HG02870 (cell line): ENCODE measurements around the gene LMAN2.
"Not testable (repeated sequence)": the region's sequence is repeated elsewhere in the genome, so short reads cannot be mapped to it uniquely, and the experiment has no call there.

ENCODE experiments used
- ATAC-seq: cut with Tn5 transposase; IDR thresholded peaks from one replicate; pipeline ENCODE4 v1.9.1; 2021; ENCODE audit warnings: mild to moderate bottlenecking, moderate library complexity; ENCODE audit not compliant: unreplicated experiment

Gene LMAN2

DNA sequence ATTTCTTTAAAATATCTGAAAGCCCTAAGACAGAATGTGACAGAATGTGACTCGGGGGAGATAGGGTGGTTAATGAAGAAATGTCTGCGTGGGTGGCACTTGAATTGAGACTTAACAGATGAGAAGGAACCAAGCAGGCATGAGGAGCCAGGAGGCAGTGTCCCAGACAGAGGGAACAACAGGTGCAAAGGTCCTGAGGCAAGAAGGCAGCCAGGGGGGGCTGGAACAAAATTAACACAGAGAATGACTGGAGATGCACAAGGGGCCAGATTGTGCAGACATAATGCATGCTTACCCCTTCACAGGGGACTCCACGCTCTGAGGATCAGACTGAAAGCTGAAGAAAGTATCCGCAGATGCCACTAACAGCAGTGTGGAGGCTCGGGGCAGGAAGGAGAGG, 1.7 kb downstream of the LMAN2 start:
- no peak for ATAC-seq

DNA sequence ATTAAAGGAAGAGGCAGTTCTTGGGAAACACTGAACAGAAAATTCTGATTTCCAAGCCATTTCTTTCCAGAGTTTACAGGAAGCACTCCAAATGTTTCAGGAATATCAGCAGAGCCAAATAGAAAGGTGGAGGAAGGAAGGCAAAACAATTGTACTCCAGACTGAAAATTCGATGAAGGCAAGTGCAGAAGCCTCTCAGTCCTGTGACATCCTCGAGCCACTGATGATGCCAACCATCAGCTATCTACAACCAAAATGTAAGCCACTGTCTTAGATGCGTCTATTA, 2.2 kb downstream of the LMAN2 start:
- ATAC-seq, result no peak

DNA sequence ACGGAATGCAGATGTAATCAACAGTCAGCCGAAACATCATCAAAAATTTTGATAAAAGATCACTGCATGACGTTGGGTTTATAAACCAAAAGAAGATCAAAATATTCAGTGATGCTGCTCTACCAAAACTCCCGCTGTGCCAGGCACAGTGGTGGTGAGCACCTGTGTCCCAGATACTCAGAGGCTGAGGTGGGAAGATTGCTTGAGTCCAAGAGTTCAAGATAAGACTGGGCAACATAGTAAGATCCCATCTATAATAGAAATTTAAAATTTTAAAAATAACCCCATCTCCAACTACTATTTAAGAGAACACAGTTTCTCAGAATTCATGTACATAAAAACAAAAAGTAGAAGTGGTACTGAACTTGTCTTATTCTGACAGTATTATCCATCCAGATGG, 3.8 kb downstream of the LMAN2 start:
- ATAC-seq, result no peak

DNA sequence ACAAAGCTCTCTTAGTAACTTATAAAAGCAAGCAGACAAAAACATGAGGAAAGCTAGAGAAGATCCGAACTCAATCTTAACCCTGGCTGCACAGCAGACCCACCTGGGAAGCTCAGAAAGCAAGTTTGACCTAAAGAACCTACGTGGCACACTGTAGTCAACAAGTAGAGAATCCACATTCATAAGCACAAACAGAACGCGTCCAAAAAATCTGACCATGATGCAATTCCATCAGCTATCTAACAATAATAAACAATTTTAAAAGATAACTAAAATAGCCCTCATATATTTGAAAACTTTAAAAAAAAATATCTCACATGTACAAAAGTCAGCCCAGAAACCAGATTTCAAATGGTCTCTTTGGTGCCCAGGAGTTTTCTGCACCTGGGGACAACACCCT, 4.6 kb downstream of the LMAN2 start:
- ATAC-seq, result no peak

DNA sequence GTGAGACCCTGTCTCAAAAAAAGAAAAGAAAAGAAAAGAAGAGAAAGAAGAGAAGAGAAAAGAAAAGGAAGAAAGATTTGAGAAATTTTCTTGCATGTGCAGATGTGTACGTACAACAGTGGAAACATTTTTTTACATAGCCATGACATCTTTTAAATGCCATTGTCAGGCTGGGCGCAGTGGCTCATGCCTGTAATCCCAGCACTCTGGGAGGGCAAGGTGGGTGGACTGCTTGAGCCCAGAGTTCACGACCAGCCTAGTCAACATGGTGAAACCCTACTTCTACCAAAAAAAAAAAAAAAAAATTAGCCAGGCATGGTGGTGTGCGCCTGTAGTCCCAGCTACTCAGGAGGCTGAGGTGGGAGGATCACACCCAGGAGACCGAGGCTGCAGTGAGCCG, 6.6 kb downstream of the LMAN2 start:
- ATAC-seq, result no peak

DNA sequence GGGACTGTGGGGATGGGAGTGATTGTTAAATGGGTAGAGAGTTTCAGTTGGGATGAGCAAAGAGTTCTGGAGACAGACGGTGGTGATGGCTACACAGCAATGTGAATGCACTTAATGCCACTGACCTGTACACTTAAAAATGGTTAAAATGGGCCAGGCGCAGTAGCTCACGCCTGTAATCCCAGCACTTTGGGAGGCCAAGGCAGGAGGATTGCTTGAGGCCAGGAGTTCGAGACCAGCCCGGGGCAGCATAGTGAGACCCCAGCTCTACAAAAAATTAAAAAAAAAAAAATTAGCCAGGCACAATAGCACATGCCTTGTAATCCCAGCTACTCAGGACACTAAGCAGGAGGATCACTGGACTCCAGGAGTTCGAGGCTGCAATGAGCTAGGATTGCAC, 7.7 kb downstream of the LMAN2 start:
- no peak for ATAC-seq

DNA sequence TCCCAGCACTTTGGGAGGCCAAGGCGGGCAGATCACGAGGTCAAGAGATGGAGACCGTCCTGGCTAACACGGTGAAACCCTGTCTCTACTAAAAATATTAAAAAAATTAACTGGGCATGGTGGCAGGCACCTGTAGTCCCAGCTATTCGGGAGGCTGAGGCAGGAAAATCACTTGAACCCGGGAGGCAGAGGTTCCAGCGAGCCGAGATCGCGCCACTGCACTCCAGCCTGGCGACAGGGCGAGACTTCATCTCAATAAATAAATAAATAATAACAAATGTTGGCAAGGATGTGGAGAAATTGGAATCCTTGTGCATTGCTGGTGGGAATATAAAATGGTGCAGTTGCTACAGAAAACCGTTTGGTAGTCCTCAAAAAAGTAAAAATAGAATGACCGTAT, 8.5 kb downstream of the LMAN2 start:
- not testable (repeated sequence) for ATAC-seq

DNA sequence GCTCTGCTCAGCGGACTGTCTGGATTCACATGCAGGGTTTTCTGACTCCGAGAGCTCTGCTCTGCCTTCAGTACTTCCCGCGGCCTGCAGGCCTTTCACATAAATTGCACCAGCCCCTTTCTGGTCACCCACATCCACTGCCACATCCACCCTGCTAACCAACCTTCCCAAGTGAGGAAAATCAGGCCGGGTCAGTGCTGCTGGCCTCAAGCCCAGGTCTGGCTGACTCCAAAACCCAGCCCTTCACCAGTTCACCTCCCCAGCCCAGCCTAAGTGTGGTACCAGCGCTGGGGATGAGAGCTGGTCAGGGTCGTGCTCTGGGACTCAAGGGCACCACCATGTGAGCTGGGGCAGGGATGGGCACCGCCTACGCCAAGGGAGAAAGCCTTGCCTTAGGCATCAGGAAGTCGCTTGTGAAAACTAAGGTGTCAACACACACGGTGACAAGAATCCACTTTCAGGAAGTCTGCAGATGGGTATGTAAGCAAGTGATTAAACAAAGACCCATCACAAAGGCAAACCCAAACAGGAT, 12.3 kb downstream of the LMAN2 start:
- ATAC-seq, result no peak

DNA sequence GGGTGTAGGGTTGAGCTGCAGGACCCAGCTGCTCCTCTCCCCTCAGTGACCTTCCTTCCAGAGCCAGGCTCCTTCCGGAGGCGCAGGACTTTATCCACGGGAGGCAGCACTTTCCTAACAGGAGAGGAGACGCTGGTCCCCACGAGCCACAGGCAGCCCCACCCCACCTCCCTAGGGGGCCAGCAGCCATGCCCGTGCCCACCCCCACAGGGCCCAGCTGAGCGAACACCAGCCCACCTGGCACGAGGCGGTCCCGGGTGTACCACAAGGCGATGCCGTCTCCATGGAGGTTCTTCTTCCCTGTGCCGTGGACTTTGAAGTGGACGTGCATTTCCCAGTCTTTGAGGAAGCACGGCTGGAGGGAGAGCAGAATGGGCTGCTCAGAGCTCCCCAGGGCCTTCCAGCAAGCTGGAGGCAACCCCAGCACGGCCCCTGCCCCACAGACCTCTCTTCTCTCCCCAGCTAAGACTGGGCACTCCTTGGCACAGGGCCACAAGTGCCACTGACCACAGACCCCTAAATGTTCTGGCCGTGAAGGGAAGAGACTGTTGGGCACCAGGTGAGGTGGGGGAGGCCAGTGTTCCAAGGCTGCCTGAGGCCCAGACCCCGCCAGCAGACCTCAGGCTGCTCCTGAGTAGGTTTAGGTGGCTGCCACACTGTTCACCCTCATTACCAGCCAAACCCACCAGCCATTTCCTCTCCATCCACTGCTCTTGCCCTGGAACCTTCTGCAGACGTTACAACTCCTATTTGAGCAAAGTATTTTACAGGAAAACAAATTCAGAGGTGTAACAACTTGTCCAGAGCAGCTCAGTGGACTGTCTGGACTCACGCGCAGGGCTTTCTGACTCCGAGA, 13.0 kb downstream of the LMAN2 start:
- no peak for ATAC-seq

DNA sequence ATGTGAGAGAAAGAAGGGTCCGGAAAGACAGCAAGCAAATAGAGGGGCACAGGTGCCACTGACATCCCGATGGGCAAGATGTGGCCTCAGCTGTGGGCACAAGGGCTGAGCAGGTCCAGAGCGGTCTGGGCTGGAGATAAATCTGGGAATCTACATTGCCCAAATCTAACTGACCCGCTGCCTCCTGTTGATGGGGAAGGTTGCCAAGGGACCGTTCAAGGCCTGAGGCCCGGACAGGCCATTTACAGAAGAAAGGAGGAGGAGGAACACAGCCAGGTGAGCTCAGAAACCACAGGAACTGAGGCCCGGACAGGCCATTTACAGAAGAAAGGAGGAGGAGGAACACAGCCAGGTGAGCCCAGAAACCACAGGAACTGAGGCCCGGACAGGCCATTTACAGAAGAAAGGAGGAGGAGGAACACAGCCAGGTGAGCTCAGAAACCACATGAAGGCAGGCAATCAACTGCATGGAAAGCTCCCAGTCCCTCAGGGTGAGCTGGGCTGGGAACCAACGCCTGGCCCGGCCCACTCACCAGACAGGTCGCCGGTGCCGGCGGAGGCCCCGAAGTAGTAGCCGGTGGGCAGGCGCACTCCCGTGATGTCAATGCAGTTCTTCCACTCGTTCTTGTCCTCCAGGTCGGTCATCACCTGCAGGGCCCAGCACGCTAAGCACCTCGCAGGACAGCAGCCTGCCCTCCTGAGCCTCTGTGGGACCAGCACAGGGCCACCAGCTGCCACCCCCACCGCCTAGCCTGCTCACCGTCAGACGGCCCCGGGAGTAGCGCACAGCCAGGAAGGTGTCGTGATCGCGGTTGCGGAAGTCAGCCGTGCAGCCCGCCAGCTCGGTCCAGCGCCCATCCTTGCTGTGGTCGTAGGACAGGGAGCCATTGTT, 14.6 kb downstream of the LMAN2 start:
- no peak for ATAC-seq

DNA sequence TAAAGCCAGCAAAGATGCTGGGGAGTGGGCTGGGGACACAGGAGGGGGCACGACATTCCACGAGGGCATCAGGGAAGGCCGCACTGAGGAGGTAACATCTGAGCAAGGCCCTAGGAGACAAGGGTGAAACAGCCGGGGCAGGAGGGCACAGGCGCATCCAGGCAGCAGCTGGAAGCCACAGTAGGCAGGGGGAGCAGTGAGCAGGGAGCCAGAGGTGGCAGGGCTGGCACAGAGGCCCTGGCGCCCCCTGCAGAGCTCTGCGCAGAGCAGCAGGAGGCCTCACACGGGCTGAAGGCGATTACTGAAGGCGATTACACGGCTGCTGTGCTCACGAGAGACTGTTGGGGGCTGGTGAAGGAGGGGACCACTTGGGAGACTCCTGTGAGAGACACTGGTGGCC, 15.4 kb downstream of the LMAN2 start:
- ATAC-seq, result no peak

DNA sequence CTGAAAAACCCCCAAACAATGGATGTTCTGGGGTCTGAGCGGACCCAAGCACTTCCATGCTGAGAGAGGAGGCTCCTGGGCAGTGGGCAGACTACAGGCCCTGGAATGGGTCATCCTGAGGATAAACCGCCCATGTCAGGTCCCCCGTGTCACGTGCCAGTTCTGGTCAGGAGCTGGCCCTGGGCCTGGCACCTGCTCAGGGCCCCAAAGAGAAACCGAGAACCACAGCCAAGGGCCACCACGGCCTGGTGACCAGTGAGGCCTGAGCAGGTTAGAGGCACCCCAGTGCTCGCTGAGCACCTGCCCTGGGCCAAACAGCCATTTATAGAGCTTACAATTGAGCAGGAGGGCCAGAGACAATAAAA, 15.8 kb downstream of the LMAN2 start:
- ATAC-seq, result no peak

DNA sequence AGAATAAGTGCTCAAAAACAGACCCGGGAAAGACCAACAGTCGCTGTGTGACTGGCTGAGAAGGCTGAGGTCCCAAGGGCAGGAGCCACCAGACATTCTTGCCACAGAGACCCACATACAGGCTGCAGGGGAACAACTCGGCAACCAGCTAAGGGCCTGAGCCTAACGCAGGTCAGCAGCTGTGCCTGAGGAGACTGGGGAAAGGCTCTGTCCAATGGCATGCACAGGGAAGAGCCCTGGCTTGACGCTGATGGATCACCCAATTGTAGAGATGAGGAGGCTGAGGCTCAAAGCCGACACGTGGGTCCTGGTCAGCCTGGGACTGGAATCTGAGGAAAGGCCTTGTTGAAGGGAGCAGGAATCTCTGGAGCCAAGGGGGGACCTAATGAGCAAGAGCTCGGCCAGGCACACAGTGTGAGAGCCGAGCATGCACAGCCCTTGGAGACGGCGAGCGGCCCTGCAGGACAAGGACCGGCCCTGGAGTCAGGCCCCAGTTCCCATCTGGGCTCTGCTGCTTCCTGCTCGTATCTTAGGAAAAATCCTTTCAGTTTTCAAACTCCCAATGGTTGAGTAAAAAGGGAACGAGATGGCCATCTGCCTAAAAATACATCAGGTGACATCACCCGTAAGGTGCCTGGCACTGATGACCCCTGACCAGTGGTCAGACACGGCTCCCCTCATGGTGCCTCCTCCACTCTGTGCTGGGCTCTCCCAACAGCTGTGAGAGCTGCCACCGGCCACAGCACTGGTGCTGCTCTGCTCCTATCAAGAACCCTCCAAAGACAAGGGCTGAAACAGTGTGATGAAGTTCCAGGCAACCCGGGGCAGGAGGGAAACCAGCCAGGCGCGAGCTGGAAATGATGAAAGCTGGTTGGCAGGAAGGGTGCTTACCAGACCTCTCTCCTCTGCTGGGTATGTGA, 16.4 kb downstream of the LMAN2 start:
- ATAC-seq, result no peak

DNA sequence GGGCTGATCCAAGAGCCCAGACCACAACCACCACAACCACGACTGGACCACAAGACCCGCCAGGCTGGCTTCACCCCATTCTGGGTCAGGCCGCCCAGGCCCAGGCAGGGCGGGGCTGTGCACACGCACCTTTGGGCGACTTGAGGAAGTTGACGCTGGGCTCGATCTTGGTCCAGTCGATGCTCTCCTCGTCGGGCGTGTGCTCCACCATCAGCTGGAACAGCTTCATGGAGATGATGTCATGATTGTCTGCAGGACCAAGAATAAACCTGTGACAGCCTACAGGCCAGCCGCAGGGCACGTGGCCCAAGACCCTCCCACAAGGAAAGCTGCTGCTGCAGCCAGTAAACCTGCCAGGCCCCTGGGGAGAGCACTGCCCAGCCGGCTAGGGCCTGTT, 17.3 kb downstream of the LMAN2 start:
- no peak for ATAC-seq

DNA sequence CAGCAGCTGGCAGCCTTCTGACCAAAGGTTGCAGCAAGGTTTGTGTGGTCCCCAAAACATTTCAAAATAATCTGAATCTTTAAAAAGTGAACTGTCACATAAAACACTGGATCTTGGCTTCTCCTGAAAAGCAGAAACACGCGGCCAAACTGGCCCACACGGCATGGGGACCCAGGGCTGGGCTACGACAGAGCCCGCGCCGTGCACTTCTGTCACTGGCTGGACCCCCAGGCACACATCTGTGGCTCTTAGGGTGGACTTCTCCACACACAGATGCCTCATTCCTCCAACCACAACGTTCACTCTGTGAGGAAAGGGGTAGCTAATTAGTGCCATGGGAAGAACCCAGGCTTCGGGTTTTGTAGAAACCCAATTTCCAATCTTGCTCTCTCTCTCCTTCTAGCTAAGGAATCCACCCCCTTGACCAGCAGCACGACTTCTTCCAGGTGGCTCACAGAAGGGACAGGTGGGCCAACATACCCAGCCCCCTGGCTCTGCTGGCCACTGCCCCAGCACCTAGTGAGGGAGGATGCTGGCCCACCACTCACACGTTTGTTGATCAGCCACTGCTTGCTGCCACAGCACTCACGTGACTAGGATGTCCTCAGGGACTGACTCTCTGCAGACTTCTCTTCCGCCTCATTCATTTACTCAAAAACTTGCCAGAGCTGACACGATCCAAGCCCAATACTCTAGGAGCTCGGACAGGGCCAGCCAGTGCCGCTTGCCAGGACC, 17.9 kb downstream of the LMAN2 start:
- ATAC-seq, result no peak

DNA sequence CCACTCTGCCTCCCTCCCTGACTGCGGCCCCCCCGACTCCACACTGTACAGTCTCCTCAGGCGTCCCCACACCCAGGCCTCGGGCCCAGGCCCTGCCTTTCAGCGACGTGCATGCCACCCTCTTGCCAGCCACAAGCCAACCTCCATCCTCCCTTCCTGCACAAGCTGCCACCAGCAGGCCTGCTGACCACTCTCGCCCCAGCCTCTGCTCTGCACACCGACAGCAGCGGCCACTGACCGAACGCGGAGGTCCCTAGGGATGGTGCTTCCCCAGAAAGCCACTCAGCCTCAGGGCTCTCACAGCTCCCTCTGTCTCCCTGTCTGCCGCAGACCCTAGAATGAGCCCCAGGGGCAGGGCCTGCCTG, 18.6 kb downstream of the LMAN2 start:
- ATAC-seq, result no peak

DNA sequence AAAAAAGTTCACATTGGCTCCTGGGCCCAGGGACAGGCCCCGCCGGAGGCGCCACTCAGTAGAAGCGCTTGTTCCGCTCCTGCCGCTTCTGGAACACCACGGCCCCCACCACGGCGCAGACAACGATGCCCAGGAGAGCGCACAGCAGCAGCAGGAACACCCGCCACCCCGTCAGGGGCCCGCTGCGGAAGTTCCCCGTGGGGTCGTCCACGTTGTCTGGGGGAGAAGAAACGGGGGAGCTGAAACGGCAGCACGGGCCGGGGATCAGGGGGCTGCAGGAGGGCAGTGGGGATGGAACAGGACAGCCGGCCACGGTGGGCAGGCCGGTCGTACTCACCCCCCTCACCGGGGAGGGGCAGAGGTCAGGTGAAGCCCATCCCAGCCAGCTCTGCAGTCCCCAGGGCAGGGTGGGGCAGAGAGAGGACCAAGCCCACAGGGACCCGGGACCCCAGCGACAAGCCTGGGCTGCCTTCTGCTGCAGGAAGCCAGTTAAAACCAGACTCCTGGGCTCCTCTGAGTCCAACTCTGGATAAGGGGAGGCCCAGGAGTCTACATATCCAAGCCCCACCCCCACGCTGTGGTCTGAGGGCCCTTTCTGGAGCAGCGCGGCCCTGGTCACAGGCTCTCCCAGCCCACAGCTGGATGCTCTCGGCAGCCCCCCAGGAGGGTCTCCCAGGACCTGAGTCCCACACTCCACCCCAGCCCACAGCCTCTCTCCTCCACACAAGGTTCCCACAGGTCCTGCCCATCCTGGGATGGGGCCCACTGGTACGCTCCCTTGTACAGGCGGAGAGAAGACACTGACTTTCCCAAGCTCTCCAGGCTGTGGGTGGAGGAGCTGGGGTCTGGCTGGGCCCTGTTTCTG, 19.2 kb downstream of the LMAN2 start:
- no peak for ATAC-seq

DNA sequence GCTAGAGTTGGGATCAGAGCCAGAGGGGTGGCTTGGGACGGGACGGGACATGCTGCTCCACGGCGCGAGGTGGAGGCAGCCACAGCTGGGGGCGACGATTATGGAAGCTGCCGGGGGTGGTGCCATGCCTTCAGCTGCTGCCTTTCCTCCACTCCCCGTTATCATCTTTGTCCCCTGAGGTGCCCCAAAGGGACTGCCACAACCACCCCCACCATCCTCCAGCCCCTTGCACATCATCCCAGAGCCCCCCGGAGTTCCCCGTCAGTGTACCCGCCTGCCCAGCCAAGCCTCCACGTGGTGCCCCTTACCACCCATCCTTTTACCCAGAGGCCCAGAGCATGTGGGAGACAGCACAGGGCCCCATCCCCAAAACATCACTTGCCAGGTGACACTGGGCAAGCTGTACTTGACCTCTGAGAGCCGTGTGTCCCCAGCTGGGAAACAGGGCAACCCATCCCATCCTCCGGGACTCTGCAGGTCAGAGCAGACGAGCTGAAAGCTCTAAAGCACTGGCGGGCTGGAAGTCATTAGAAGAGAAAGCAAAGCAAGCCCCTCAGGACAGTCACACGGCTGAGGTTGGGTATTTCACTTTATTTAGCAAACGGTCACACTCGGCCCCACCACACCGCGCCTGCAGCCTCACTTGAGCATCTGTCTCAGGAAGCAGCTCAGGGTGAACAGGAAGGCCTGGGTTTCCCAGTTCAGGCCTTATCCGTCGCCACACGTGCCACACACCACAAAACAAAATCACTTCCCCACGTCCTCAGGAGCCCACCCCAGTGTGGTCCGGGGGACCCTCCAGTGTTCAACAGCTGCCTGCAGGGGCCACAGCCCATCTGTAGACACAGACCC, 20.3 kb downstream of the LMAN2 start:
- no peak for ATAC-seq

DNA sequence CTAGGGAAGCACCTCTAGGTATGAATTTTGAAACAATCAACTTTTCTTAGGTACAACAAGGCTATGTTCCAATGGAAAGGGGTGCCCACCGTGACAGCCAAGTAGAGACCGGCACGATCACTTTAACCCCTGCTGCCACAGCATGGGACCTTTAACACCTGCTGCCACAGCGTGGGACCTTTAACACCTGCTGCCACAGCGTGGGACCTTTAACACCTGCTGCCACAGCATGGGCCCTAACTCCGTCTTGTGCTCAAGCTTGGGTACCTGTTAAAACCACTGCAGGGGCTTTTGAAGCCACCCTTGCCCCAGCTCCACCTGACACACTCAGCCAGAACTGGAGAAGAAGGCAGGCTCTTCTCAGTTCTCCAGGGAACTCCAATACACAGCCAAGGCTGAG, 21.6 kb downstream of the LMAN2 start:
- ATAC-seq, result no peak
